Measurements from ENCODE around the gene LMBRD2.
"Not testable (repeated sequence)": the region's sequence is repeated elsewhere in the genome, so short reads cannot be mapped to it uniquely, and the experiment has no call there.

Gene LMBRD2

DNA sequence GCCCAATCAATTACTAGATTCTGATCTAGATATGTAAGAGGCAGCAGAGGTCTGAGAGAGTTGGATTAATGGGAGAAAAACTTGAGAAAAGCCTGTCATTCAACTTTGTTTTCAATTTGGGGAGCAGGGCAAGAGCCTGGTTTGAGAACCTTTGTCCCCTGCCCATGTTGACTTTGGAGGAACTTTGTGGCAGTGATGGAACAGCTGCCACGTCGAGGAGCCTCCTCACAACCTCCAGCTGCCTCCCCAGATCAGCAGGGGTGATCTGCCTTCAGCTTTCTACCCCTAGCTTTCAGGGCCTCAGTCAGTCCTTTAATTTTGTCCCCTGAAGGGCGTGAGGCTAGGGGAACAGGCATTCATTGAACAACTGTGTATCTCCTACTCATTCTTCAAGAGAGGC is 8.9 kb upstream of the LMBRD2 start:
- no peak for DNase-seq

GRCh38 chr5:36158144-36158543 is 6.5 kb upstream of the LMBRD2 start:
- no peak for DNase-seq

- no peak for DNase-seq
Measured at GRCh38 chr5:36156619-36157018, 4.9 kb upstream of the LMBRD2 start.

- DNase-seq, result no peak
Measured at GRCh38 chr5:36156121-36156601, 4.5 kb upstream of the LMBRD2 start.

DNA sequence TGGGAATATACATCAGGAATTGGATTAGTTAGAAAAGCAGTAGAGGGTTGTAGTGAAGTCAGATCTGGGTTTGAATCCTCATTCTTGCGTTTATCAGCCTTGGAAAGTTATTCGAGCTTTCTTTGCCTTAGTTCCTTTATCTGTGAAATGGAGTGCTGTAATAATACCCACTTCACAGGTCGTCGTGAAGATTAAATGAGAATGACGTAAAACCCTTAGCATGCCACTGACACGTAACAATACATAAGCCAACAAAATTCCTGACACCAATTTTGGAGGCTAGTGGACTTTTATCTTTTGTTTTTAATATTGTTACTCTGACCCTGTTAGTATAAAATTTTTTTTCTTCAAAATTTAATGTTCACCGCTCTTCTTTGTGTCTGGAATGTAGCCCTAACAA is 3.6 kb upstream of the LMBRD2 start:
- DNase-seq, result no peak

- DNase-seq, result no peak
Measured at GRCh38 chr5:36153726-36154125, 2.0 kb upstream of the LMBRD2 start.

DNA sequence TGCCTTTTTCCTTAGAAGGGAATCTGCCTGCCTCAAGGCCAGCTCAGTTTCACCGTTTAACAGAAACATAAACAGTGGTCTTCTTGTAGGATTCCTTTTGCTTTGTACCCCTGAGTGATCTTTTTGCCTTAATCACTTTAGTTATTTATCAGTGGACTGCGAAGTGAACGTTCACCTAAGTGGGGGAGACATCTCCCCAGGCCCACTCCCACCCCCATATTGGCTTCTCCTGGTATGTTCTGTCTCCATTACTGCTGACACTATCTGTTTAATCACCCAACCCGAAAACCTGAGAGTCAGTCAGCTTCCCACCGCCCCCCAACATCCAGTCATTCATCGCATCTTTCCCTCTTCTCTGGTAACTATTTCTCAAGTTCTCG is 1.6 kb upstream of the LMBRD2 start:
- no peak for DNase-seq

DNA sequence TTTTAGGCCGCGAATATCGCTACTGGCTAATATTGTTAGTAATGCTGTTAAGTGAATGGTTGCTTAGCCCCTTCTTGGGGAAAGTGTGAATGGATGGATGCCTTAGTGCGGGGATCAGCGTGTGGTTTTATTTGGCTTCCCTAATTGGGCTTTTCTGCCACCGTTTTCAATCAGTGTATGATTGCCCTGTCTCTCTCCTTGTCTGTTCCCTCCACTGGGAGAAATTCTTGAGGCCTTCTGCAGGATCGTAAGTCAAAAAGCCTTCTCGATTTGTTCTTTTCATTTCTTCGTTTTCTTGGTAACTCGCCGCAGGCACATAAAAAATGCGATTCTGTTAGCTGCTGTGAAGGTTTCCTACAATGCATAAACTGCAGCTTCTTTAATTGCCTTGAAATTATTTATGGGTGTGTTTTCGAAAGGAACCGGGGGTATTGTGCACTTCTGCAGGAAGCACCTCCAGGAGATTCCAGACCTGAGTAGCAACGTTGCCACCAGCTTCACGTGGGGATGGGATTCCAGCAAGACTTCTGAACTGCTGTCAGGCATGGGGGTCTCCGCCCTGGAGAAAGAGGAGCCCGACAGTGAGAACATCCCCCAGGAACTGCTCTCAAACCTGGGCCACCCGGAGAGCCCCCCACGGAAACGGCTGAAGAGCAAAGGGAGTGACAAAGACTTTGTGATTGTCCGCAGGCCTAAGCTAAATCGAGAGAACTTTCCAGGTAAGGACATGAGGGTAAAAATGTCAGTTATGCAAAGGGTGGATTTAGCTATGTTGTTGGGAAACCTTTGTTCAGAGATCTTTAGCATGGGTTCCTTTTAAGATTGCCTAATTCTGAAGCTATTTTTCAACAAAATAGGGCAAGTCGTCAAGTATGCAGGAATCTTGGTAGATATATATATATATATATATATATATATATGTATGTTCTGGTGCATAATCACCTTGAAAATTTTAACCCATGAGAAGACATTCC is 924 bp upstream of the LMBRD2 start:
- DNase-seq, result peak; percentile 64

DNA sequence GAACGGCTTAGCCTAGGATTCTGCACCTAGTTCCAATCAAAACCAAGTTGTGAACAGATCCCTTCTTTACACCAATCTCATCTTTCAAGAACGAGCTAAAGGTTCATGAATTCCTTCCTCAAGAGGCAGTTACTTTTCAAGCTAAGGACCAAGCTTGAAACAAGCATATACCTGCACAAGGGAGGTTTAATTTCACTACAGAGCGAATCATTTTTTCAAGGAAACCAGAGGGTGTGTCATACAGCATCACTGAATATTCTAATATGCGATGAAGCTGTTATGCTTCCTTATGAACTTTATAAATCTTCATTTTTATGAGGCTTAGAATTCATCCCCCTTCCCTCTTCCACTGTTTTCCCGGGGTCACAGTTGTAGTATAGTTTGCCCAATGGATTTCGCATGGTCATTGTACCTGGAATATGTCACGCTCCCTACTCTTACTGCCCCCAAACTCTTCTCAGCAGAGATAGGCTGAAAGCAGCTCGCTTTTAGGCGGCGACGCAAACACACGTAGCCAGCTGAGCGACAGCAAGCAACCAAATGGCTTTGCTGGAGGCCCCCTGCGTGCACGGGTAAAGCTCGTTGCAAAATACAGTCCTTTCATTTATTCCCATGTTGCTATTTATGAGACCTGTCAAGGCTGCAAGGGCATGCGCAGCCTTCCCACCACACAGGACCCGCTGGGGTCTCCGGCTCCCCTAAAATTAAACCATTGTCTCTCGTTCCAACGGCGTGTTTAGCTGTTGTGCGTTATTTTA is 832 bp downstream of the LMBRD2 start:
- peak; percentile 56 for DNase-seq

DNA sequence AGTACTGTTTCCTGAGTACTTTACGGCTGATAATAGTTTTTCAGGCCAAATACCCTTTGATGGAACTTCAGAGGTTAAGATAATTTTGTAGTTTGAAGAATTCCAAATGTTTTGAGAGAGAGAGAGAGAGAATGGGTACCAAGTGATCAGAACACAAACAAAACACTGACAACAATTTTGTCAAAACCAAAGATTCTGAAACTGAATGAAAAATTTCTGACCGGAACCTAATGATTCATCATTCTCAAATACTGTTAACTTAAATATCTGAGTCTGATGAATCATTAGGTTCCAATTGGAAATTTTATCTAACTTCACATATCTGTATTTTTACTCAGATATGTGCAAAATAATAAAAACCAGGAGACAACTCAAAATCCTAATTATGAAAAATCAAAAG is 4.0 kb downstream of the LMBRD2 start:
- no peak for DNase-seq

- no peak for DNase-seq
Measured at GRCh38 chr5:36146390-36146789, 5.3 kb downstream of the LMBRD2 start.

- DNase-seq, result no peak
Measured at GRCh38 chr5:36145311-36145710, 6.4 kb downstream of the LMBRD2 start.

DNA sequence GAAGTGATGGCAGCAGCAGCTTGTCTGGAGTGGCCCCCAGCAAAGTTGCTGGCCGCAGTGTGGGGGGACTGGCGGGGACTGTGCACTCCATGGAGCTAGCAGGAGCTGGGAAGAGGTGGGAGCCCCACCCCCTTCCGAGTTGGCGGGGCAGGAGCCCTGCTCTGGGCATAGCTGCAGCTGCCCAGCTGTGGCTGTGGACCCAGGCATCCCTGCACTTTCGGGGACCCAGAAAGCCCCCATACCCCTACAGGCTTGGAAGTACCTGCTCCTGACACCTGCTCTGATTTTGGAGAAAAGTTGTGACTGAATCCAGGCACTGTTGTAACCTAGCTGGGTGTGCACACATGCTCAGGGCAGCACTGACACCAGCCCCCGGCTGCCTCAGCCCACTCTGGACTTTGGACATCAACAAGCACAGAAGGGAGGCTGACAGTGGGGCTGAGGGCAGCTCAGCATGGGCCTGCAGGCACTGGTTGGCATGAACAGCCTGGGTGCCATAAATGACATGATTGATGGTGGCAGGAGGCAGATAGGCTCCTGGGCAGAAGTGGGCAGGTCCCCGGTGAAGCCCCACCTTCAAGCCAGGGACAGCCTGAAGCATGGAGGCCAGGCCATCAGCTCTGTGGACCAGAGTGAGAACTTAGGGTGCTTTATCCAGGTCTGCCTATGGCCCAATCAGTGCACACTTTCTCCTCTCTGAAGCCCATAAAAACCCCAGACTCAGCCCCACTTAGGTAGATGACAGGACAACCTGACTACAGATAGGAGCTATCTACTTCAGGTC is 12.6 kb downstream of the LMBRD2 start:
- no peak for DNase-seq

DNA sequence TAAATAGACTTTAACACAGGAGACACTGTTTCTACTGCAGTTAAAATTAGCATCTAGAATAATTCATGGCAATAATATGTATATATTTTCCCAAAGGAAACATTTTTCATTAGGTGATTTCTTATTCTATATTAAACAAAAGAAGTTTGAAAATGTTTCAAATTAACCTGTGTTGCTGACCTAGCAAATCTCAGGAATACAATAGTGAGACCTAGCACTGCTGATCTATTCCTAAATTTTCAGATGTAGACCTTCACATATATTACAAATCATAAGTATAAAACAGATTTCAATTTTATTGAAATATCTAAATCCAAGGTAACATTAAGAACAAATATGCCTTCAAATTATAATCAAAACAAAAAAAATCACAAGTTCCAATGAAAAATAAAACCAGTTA is 15.1 kb downstream of the LMBRD2 start:
- DNase-seq, result no peak

DNA sequence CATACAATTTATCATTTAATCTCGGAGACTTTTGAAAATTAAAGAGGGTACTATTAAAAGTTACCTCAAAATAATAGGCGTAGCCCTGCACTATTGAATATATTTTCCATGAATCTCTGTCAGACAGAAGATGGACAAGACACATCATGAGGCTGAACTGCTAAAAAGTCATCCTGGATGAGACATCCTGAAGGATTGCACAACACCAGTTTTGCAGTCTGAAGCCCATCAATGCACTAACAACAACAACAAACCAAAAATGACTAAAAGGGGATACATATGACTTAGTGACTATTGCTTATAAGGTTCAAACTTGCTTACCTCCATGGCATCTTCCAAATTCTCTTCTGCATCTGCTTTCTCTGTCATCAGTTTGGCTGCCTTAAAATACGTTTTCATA is 15.7 kb downstream of the LMBRD2 start:
- no peak for DNase-seq

GRCh38 chr5:36133009-36133408 is 18.7 kb downstream of the LMBRD2 start:
- not testable (repeated sequence) for DNase-seq

DNA sequence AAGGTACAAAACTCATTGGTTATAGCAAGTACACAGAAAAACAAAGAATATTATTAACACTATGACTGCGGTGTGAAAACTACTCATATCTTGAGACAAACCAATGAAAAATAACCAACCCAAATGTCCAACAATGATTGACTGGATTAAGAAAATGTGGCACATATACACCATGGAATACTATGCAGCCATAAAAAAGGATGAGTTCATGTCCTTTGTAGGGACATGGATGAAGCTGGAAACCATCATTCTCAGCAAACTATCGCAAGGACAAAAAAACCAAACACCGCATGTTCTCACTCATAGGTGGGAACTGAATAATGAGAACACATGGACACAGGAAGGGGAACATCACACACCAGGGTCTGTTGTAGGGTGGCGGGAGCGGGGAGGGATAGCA is 22.0 kb downstream of the LMBRD2 start:
- DNase-seq, result not testable (repeated sequence)

DNA sequence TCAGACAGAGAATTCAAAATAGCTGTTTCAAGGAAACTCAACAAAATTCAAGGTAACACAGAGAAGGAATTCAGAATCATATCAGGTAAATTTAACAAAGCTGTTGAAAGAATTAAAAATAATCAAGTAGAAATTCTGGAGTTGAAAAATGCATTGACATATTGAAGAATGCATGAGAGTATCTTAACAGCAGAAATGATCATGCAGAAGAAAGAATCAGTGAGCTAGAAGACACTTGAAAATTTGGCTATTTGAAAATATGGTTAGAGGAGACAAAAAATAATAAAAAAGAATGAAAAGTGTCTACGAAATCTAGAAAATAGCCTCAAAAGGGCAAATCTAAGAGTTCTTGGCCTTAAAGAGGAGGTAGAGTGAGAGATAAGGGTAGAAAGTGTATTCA is 22.9 kb downstream of the LMBRD2 start:
- DNase-seq, result no peak

DNA sequence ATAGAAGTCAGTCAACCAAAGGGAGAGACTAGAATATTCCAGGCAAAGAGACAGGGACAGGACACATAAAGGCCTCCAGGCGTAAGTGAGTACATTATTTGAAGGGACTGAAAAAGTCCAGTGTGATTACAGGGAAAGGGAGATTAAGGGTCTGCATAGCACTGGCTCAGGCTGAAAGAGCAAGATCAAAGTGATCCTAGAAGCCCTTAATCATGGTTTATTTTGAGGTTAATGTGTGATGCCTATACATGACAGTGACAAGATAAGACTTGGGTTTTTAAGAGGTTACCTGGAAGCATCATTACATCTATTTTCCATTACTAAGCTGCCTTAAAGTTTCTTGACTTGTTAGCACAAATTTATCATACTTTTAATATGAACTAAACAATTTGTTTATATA is 25.8 kb downstream of the LMBRD2 start:
- no peak for DNase-seq

- no peak for DNase-seq
Measured at GRCh38 chr5:36111238-36111637, 40.4 kb downstream of the LMBRD2 start.

DNA sequence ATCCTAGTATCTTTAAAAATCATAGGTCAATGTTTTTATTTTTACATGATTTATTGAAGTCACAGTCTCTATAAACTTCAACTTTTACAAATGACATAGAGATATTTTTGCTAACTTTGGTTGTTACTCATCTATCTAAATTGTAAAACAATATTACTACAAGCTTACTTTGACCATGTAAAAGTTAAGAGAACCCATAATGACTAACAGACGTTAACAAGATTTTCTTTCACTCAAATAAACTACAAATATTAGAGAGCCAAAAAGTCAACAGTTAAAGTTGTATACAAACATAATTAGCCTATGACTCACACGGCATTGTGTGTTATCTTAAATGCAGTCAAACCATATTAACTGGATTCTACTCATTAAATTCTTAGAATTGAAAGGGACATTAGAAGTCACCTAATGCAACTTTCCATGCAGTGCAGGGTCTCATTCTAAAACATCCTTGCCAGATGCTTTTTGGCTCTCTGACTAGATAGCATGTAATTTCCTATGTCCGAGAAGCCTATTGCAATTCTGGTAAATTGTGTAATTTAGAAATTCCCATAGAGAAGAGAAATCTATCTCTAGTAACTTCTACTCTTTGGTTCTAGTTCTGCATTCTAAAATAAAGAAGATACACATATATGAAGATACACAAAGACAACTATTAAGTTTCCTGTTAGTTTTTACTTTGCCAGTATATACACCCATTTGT is 42.8 kb downstream of the LMBRD2 start:
- DNase-seq, result no peak

DNA sequence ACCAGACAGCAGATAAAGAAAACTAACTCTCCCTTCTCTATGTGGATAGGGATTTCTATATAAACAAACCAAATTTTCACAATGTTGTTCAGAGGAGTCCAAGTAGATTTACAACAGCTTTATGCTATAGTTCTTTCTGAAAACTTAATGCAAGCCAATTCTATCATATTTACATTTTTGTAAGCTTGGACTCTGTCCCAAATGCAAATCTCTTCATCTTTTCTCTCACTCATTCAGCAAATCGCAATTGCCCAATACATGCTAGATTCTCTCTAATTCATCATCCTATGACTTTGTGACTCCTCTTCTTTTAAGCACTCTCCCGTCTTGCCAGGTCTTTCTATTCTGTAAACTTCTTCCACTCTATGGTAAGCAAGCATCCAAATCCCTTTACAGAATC is 45.9 kb downstream of the LMBRD2 start:
- no peak for DNase-seq

GRCh38 chr5:36099748-36100147 is 51.9 kb downstream of the LMBRD2 start:
- no peak for DNase-seq
